T-helper 2 cell treated with Interferon-gamma antibody and Interleukin-4, amounts not matched to agents 100 ng/mL and 5 ng/mL, for 36 hours (primary cell): Measurements from ENCODE around the gene LZTR1. TPM values are rescaled to one million over a fixed set of nuclear protein-coding genes. Genes with fewer than 3 reads are reported as not detected.

ENCODE experiments used
- intact Hi-C: fragments of 100-400 bp; cut with micrococcal nuclease; formaldehyde crosslinking; loops from one replicate; pipeline ENCODE4 v1.15.1; 2023
- total RNA-seq: library from RNA; stranded (reverse); gene quantifications from 2 replicates; pipeline ENCODE4 v1.2.3, GENCODE V29; 2022

LZTR1 gene
- total RNA-seq, 1 donor from 2014 or later, result 67.1 TPM

DNA sequence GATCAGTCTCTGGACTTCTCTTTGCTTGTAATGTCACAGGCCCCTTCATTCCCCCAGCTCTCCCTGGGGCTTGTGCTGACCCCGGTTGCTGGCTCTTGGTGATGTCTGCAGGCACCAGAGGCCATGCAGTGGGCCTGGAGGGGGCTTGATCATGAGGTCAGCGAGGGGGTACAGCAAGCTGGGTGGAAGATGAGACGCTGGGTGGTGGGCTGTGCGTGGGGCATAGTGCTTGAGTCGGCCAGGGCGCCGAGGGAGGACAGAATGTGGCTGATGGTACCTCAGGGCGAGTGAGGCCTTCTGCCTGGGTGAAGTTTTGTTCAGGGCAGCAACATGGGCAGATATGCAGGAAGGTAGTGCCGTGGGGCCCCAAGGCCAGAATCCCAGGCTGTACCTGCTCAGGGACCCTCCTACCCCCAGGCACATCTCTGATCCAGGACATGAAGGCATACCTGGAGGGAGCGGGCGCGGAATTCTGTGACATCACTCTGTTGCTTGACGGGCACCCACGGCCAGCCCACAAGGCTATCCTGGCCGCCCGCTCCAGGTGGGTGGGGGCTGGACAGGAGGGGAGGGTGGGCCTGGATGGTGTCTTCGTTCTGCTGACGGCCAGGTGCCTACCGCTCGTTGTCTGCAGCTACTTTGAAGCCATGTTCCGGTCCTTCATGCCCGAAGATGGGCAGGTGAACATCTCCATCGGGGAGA lies 13.4 kb downstream of the LZTR1 start:
- intact Hi-C loops, result no loop called here

DNA sequence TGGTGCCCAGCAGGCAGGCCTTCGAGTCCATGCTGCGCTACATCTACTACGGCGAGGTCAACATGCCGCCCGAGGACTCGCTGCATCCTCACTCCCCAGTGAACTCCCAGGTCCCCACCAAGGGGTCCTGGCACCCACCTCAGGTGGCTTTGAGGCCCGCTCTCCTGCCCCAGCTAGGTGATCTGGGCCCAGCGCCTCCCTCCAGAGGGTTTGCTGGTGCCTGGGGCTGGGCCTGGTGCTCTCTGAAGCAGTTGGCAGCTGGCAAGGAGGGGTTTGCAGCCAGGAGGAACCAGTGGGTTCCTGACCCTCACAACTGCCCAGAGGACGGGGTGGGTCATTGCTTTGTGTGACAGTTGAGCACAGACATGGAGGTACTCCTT lies 13.9 kb downstream of the LZTR1 start:
- intact Hi-C loops, result no loop called here

DNA sequence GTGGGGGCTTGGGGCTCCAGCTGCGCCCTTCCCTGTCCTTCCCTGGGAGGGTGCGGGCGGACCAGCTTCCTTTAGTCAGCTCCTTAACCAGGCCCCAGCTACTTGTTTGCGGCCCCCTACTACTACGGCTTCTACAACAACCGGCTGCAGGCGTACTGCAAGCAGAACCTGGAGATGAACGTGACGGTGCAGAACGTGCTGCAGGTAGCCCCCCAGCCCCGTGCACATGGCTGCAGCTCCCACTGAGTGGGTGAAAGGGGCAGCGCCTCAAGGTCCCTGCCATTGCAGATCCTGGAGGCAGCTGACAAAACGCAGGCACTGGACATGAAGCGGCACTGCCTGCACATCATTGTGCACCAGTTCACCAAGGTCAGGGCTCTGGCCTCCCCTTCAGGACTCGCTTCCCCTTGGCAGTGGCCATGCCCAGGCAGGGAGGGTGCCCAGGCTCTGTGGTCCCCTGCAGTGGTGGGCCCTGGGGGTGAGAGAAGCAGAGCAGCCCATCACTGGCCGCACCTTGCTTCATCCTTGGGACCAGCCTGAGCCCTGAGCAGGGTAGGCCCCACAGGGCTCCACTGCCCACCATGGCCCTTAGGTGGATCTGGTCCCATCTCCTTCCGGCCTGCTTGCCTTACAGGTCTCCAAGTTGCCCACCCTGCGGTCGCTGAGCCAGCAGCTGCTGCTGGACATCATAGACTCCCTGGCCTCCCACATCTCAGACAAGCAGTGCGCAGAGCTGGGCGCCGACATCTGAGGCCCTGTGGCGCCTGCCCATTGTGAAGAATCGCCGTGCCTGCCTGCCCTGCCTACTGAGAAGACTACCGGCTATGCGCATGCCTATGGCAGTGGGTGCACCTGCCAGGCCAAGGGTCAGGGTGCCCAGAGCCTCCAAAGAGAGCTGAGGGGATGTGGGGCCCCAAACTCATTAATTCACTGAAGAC lies 14.8 kb downstream of the LZTR1 start:
- intact Hi-C loops, result no loop called here

DNA sequence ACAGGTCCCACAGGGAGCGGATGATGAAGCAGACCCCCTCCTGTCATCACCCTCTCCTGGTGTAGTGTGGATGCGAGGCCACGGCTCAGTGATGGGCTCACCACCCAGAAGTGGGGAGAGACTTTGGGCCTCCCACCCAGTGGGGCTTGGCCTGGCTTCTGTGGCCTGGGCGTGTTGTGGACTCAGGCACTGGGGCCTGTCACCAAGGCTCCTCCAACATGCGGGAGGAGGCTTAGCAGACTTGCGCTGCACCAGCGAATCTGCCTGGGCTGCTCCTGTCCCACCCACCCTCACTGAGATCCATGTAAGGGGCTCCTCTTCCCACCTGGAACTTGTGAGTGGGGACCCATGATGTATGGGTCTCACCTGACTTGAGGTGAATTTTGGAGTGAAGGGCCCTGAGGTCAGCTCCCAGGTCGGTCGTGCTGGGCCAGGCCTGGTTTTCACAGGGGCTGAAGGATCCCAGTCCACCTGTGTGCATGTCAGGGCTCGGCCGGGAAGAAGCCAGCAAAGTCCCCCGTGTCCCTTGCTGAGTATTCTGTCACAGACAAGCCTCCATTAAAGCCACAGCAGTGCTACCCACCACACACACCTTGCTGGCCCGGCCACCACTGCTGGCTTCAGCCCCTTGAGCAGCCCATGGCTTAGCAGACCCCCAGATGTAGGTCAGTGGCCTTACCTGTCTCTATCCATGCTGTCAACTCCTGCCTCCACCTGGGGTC lies 15.6 kb downstream of the LZTR1 start:
- intact Hi-C loops, result no loop called here

DNA sequence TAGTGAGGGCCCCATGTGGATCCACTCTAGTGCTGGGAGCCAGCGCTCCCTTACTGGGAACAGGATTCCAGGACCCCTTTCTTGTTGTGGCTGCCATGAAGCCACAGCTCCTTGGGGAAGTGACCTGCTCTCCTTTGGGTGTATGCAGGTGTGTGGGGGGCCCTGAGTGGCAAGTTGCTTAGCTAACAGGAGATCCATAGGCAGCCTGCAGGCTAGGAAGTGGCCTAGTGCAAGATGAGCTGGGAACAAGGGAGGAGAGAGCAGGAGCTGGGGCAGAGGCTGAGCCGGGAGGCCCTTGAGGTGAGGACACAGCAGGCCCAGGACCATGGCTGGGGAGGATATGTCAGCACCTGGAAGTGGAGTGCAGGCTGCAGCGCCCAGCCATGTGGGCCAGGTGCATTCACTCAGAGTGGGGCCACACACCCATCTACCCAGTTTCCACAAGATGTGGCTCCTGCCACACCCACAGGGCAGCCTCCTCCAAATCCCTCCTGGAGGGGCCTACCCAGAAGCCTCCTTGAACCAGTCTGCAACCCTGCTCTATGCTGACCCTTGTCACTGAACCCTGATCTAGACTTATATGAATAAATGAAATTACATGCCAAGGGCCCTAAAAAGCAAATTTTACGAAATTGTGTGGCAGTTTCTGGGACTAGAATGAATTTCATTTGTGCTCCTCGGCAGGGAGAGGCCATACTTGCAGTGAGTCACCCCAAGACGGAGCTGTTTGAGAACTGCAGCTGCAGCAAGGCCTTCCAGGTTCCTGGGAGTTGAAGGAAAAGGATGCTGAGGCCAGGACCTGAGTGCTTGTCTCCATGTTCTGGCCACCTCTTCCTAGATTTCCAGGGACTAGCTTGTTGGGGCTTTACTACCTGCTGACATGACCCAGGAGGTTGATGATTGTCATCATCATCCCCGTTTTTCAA lies 16.6 kb downstream of the LZTR1 start:
- intact Hi-C loops, result no loop called here

DNA sequence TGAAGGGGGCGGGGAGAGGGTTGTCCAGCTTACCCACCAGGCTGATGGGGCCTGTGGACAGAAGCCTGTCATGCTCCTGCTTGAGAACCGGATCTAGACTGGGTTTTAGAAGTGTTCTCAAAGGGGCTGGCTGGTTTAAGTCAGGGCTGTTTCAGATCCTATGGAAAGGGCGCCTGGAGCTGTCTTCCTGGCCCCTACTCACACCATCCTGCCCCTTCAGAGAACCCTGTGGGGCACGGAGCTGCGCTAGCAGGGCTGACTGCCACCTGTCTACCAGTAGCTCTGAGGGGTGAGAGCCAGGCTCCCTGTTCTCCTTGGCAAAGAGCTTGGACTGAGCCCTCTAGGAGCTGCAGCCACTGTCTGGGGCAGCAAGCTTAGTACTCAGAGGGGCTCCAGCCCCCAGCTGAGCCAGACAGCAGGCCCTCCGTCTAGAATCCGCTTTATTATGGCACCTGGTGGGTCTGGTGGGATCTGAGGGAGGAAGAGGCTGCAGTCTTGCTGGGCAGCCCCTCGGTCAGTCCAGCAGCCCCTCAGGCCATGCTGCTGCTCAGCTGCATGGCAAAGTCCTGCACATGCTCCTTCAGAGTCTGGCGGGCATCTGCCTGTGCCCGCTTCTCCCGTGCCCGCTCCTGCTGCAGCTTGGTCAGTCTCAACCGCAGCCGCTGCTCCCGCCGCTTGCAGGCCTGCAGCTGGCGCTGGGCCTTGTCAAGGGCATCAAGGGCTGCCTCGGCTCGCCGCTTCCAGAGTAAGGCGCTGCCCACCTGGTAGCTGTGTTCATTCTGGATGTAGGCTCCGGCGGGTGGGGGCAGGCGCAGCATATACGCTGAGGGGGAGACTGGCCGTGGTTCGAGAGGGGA lies 17.5 kb downstream of the LZTR1 start:
- intact Hi-C loops, result loop anchor here (10.0 kb wide), 1 partner anchor 645 kb away; the partner anchor contains the start of gene SDF2L1

DNA sequence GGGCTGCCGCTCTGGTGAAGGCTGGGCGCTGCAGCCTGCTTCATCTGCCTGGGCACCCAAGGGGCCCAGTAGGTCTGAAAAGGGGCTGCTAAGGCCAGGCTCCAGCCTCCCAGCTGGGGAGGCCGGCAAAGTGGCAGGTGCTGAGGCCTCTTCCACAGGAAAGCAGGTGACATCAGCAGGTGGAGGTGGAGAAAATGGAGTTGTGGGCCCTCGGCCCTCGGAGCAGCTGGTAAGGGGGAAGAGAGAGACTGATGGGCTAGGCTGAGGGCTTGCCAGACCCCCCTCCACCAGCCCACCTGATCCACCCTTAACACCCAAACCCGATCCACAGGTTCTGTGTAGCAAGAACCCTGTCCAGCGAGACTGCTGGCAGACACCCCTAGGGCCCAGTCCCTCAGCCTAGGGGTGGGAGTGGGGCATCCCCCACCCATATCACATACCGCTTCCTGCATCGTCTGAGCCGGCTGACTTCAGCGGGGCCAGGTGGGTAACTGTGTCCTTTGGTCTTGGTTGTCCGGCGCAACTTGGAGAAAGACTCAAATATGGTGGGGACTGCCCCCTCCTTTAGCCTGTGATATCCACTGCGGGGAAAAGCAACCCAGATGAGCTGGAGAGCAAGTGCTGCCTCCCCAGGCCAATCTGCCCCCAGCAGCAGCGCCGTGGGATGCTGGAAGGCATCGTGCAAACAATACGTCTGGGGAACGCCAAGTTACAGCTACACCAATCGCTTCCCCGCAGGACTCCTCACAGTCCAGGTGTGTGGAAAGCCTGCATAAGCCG lies 18.3 kb downstream of the LZTR1 start:
- intact Hi-C loops, result loop anchor here (10.0 kb wide), 1 partner anchor 644 kb away; the partner anchor contains the start of gene SDF2L1

DNA sequence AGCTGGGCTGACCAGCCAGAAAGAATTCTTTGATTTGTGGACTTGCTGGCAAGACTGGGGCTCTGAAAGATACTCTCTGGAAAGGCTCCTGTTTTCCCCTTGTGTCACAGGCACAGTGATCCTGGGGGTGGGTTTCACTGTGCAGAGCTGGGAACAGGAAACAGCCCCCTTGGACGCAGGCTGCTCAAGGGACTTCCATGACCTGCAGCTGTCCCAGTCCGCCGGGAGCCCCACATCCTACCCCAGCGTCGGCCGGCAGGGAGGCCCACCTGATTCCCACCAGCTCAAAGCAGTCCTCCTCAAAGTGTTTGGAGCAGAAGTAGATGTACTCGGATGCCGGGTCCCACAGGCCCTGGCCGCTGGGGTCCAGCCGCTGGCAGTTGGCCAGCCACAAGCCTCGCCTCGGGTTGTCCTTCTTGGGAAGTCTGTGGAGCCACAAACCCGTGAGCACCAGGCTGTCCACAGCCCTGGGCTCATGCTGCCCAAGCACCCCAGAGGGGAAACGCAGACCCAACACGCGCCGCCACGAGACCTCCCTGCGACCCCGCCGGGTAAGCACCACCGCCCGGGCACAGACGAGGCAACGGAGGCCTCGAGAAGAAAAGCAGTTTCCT lies 19.0 kb downstream of the LZTR1 start:
- intact Hi-C loops, result loop anchor here (1.0 to 10.0 kb wide), 2 partner anchors 19 to 644 kb away; partner anchors contain the start of genes LZTR1 and SDF2L1

DNA sequence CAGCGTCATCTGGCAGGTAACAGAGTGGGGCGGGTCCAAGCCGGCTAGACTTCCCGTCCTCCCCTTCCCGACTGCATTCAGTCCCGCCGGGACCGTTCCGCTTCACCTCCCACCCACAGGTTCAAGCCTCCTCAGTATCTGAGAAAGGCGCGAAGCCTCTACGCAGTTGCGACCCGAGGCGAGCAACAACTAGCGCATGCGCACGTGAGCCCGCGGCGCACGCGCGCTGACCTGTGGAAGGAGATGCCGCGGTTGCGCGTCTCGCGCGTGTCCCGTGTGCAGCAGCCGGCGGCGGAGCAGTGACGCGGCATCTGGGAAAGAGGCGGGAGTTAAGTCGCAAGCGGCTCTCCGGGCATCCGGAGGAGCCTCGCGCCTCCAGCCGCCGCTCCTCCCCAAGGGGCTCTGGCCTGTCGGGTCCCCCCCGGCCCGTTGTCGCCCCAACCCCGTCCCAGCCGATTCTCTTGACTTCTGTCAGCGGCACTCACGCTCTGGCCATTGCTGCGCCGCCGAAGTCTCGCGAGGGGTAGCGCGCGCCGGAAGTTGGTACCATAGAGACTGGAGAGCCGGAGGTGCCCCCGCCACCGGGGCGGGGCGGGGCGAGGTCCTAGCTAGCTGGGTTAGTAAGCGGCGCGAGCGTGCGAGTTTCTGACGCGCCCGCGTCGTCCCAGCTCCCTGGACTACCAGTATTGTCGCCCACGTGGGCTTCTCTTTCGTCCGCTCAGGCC lies 19.7 kb downstream of the LZTR1 start, which contains the start of gene THAP7:
Gene THAP7, minus strand, starts transcription at position 518 of the 725 bp plus-strand sequence. Its CDS starts 207 bp downstream, at position 311.
- intact Hi-C loops, result loop anchor here (1.0 to 10.0 kb wide), 4 partner anchors 13 to 643 kb away; partner anchors contain the start of genes LZTR1, PI4KA and SDF2L1

DNA sequence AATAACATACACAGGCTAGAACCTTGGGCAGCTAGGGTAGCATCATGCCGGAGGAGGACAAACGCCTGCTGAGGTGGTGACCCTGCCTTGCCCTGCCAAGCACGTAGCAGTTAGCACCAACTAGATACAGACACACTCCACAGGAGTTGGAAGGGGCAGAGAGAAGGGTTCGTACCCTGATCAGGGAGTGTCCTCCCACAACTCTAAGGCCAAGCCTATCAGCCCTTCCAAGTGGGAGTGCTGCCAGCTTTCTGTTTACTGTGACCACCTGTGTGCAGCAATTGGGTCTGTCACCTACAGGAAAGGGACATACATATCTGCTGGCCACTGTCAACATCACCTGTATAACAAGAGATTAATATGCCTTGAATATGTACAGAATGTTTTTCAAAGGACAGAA lies 21.7 kb downstream of the LZTR1 start:
- intact Hi-C loops, result loop anchor here (10.0 kb wide), 1 partner anchor 641 kb away; the partner anchor contains the start of gene SDF2L1

DNA sequence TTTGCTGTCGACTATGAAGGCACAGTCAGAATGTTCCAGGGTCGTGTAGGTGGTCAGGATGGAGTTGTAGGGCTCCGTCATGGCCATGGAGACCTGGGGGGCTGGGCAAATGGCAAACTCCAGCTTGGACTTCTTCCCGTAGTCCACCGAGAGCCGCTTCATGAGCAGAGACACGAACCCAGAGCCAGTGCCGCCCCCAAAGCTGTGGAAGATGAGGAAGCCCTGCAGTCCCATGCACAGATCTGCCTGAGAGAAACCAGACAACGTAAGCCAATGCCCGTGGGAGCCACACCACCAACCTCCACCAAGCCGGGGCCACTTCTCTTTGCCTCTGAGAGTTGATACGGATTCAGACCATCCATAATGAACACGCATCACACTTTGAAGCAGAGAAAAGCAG lies 27.1 kb downstream of the LZTR1 start:
- intact Hi-C loops, result loop anchor here (10.0 kb wide), 1 partner anchor 636 kb away; the partner anchor contains the start of gene SDF2L1

DNA sequence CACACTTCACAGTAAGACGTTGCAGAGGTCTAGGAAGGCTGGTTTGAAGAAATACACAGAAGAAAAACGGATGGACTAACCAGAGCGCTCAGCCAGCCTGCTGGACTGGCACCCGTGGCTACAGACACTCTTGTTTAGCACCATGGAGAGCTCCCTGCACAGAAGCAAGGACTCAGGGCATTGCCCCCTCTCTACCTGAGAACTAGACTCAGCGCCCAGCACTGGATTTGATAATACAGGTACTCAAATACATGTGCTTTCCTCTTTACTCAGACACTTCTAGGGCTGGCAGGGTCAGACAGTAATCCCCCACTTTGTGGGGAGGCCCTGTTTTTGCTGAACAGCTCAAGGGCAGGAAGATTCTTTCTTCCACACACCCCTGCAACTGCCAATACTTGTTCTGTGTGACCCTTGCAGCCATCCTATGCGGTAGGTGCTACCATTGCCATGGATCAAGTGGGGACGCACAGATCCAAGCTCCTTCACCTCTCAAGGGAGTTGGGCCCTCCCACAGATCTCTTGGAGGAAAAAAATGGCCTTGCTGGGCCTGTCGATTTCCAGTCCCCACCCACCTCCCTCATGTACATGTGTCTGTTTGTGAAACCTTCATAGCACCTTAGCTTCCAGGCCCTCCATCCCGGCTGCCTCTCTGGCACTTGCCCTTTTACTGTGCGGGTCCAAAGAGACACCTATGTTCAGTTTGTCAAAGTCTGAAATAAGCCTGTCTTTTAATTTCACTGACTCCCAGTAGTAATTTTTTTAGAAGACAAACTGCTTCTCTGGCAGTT lies 27.7 kb downstream of the LZTR1 start:
- intact Hi-C loops, result loop anchor here (10.0 kb wide), 1 partner anchor 635 kb away; the partner anchor contains the start of gene SDF2L1

DNA sequence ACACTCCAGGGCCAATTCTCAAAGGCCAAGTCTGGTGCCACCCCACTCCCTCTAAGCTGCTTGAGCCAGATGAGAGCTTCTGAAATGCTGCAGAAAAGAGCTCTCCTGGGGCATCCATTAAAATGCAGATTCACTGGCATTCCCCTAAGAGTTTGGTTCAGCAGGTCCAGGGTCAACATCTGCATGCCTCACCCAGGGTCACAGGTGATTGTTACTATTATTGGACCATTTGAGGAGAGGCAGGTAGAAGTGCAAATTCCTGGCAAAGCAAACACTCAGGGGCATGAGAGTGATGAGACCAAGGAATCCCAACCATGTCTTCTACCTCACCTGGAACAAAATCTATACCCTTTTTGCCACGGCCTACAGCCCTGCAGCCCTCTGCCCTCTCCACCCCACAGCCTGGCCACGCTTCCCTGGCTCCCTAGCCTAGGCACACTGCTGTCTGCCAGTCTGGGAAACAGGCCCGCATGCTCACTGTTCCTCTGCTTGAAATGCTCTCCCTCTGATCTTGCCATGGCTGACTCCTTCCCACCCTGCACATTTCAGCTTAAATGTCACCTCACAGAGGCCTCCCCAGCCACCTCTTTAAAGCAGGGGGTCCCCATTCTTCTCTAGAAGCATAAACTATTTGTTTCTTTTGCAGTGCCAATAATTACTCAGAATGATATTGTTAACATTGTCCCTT lies 28.5 kb downstream of the LZTR1 start:
- intact Hi-C loops, result no loop called here

DNA sequence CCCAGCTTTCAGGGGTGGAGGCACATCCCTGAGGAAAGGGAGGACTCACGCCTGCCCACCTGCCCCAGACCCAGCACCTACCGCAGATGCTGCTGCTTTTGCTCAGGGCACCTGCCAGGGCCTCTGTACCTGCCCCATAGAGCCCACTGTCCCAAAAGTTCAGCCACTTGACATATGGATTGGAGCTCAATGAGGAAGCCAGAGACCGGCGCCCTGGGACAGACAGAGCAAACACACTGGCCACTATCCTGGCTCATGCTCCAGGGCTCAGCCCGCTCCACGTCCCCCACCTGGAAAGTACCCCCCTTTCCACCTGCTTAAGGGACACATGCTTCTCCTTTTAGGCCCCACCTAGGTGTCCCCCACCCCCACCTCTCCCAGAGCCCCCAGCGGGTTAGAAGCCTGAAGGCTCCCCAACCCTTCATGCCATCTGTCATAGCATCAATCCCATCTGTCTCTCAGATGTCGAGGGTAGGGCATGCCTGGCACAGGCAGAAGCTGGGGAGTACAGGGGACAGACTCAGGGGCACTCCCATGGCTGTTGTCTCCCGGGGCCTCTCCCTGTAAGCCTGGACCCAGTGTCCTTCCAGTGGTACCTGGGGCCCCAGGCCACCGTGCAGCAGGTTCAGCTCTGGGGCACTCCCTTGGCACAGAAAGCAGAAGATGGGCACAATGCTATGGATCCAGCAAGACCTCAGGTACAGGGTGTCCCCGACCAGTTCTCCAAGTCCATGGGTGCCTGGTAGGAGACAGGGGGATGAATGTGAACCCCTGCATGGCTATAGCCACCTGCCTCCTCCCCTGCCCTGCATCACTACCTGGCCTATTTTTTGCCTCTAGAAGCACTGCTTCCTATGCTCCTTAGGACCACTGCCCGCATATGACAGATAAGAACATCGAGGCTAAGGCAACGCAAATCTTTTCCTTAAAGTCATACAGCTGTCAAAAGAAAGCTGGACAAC lies 30.6 kb downstream of the LZTR1 start:
- intact Hi-C loops, result no loop called here
